ENCODE data around the gene EPG5. TPM values are rescaled to one million over a fixed set of nuclear protein-coding genes. Genes with fewer than 3 reads are reported as not detected.

The EPG5 gene
- total RNA-seq, 1 experiment from 2014 or later: 22.7 TPM

- TF ChIP-seq, protein P1, sequence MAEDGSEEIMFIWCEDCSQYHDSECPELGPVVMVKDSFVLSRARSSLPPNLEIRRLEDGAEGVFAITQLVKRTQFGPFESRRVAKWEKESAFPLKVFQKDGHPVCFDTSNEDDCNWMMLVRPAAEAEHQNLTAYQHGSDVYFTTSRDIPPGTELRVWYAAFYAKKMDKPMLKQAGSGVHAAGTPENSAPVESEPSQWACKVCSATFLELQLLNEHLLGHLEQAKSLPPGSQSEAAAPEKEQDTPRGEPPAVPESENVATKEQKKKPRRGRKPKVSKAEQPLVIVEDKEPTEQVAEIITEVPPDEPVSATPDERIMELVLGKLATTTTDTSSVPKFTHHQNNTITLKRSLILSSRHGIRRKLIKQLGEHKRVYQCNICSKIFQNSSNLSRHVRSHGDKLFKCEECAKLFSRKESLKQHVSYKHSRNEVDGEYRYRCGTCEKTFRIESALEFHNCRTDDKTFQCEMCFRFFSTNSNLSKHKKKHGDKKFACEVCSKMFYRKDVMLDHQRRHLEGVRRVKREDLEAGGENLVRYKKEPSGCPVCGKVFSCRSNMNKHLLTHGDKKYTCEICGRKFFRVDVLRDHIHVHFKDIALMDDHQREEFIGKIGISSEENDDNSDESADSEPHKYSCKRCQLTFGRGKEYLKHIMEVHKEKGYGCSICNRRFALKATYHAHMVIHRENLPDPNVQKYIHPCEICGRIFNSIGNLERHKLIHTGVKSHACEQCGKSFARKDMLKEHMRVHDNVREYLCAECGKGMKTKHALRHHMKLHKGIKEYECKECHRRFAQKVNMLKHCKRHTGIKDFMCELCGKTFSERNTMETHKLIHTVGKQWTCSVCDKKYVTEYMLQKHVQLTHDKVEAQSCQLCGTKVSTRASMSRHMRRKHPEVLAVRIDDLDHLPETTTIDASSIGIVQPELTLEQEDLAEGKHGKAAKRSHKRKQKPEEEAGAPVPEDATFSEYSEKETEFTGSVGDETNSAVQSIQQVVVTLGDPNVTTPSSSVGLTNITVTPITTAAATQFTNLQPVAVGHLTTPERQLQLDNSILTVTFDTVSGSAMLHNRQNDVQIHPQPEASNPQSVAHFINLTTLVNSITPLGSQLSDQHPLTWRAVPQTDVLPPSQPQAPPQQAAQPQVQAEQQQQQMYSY (CRISPR knock-in tag; IDR thresholded peaks at IDR 0.05): no peak
- no peak for TF ChIP-seq ETV6 (CRISPR knock-in tag; IDR thresholded peaks at IDR 0.05)
- no peak for TF ChIP-seq NR2C2 (CRISPR knock-in tag; IDR thresholded peaks at IDR 0.05)
- TF ChIP-seq GABPB1 (CRISPR knock-in tag; IDR thresholded peaks at IDR 0.05): no peak
- no peak for TF ChIP-seq ATF2 (CRISPR knock-in tag; IDR thresholded peaks at IDR 0.05; ENCODE audit: borderline replicate concordance, low read depth)
- TF ChIP-seq, protein P2, sequence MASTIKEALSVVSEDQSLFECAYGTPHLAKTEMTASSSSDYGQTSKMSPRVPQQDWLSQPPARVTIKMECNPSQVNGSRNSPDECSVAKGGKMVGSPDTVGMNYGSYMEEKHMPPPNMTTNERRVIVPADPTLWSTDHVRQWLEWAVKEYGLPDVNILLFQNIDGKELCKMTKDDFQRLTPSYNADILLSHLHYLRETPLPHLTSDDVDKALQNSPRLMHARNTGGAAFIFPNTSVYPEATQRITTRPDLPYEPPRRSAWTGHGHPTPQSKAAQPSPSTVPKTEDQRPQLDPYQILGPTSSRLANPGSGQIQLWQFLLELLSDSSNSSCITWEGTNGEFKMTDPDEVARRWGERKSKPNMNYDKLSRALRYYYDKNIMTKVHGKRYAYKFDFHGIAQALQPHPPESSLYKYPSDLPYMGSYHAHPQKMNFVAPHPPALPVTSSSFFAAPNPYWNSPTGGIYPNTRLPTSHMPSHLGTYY (CRISPR knock-in tag; IDR thresholded peaks at IDR 0.05): no peak
- TF ChIP-seq TP53 (CRISPR knock-in tag; IDR thresholded peaks at IDR 0.05): no peak
- no peak for TF ChIP-seq ZNF232 (CRISPR knock-in tag; IDR thresholded peaks at IDR 0.05)
- TF ChIP-seq NFE2L1 (CRISPR knock-in tag; IDR thresholded peaks at IDR 0.05): no peak
- no peak for TF ChIP-seq NR3C1 (CRISPR knock-in tag; conservative IDR thresholded peaks at IDR 0.05; ENCODE audit: low read depth)
- TF ChIP-seq KAT7 (CRISPR knock-in tag; IDR thresholded peaks at IDR 0.05; ENCODE audit: borderline replicate concordance): no peak
- TF ChIP-seq MLX (CRISPR knock-in tag; IDR thresholded peaks at IDR 0.05): no peak
Measured at GRCh38 chr18:45863469-45863868, 103.7 kb downstream of the EPG5 start (continued).

GRCh38 chr18:45861926-45862325 is 105.2 kb downstream of the EPG5 start:
- H3K9me3 Mint-ChIP-seq: no peaks in the 10 kb centered on the region
- no peaks in the 10 kb centered on the region for H3K27me3 Mint-ChIP-seq (ENCODE audit: low read depth)
- ATAC-seq (no peak), DNase-seq (ENCODE audit: low spot score) (no peak)
- POLR2A ChIA-PET: no interaction called here
- no peak overlapping the region for H3K27ac Mint-ChIP-seq
- CTCF ChIA-PET: interaction anchor here (0.7 kb wide), 1 partner anchor 14 kb away, joined by 3 read pairs; no protein-coding TSS in a partner anchor
- no peaks in the 10 kb centered on the region for H3K4me1 Mint-ChIP-seq
- H3K4me3 Mint-ChIP-seq: no peak overlapping the region
- peaks cover 57% of the 10 kb centered on the region for H3K36me3 Mint-ChIP-seq
- TF ChIP-seq NFYB (CRISPR knock-in tag; conservative IDR thresholded peaks at IDR 0.05; ENCODE audit: low read depth) (no peak), ZNF281 (CRISPR knock-in tag; IDR thresholded peaks at IDR 0.05) (no peak), ZNF121 (CRISPR knock-in tag; IDR thresholded peaks at IDR 0.05) (no peak), IRF2 (CRISPR knock-in tag; IDR thresholded peaks at IDR 0.05; ENCODE audit: borderline replicate concordance, low read depth) (no peak), CREM (CRISPR knock-in tag; IDR thresholded peaks at IDR 0.05) (no peak), SP1 (CRISPR knock-in tag; conservative IDR thresholded peaks at IDR 0.05) (no peak), AR (CRISPR knock-in tag; IDR thresholded peaks at IDR 0.05) (no peak), ZNF317 (CRISPR knock-in tag; IDR thresholded peaks at IDR 0.05; ENCODE audit: borderline replicate concordance, low read depth) (no peak), HMGA2 (CRISPR knock-in tag; IDR thresholded peaks at IDR 0.05) (no peak), IRF1 (CRISPR knock-in tag; IDR thresholded peaks at IDR 0.05) (no peak), FOXP1 (CRISPR knock-in tag; IDR thresholded peaks at IDR 0.05; ENCODE audit: borderline replicate concordance) (no peak)
- TF ChIP-seq, protein P3, sequence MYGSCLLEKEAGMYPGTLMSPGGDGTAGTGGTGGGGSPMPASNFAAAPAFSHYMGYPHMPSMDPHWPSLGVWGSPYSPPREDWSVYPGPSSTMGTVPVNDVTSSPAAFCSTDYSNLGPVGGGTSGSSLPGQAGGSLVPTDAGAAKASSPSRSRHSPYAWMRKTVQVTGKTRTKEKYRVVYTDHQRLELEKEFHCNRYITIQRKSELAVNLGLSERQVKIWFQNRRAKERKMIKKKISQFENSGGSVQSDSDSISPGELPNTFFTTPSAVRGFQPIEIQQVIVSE (CRISPR knock-in tag; IDR thresholded peaks at IDR 0.05; ENCODE audit: borderline replicate concordance): no peak

Measured in WTC11 (cell line).